ENCODE results near the gene SHLD2.

DNA sequence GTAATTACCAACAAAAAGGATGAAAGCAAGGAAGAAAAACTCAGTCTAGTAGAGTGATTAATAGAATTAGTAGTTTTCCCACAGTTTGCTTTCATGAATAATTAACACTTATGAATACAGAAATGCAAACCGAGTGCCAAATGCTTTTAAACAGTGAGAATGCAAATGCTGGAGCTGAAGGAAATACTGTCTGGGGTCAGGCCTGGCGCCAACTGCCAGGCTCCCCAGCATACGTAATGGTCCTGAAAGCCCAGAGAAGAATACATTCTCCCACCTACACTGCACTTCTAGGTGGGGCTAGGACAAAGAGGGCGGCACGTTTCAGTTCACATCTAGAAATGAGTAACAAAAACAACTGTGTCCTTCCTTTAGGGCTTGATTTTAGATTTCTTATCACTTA lies 30.4 kb upstream of the SHLD2 start:
- TF ChIP-seq, protein P1, sequence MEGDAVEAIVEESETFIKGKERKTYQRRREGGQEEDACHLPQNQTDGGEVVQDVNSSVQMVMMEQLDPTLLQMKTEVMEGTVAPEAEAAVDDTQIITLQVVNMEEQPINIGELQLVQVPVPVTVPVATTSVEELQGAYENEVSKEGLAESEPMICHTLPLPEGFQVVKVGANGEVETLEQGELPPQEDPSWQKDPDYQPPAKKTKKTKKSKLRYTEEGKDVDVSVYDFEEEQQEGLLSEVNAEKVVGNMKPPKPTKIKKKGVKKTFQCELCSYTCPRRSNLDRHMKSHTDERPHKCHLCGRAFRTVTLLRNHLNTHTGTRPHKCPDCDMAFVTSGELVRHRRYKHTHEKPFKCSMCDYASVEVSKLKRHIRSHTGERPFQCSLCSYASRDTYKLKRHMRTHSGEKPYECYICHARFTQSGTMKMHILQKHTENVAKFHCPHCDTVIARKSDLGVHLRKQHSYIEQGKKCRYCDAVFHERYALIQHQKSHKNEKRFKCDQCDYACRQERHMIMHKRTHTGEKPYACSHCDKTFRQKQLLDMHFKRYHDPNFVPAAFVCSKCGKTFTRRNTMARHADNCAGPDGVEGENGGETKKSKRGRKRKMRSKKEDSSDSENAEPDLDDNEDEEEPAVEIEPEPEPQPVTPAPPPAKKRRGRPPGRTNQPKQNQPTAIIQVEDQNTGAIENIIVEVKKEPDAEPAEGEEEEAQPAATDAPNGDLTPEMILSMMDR (IDR thresholded peaks at IDR 0.05) = no peak
- TF ChIP-seq POLR2A (IDR thresholded peaks at IDR 0.05) = no peak
